Liver (tissue), 3 donors: Measurements from ENCODE around the gene FOXRED2.

Experiments
- ATF3 ChIP-seq: IDR thresholded peaks from 2 replicates; pipeline ENCODE4 v1.6.1; 2016; ENCODE audit warnings: antibody characterized with exemption
- CTCF ChIP-seq: fragments of 150-350 bp; IDR thresholded peaks from 2 replicates; pipeline ENCODE4 v1.5.1; 2017; ENCODE audit warnings: improper control_type of control experiment, low read depth, low read length; ENCODE audit not compliant: missing input control
- EGR1 ChIP-seq, 2 donors: IDR thresholded peaks; 2 replicates each; pipeline ENCODE4 v1.6.1; 2016 to 2018; ENCODE audit warnings: antibody characterized with exemption in 2 of 2, low read depth in 2 of 2
- HNF4G ChIP-seq: IDR thresholded peaks from 2 replicates; pipeline ENCODE4 v1.6.1; 2016; ENCODE audit warnings: antibody characterized with exemption
- MAX ChIP-seq: IDR thresholded peaks from 2 replicates; pipeline ENCODE4 v1.6.1; 2016; ENCODE audit warnings: antibody characterized with exemption
- RAD21 ChIP-seq, 2 donors: IDR thresholded peaks; 2 replicates each; pipeline ENCODE4 v1.6.1; 2016; ENCODE audit warnings: antibody characterized with exemption in 2 of 2, mild to moderate bottlenecking in 2 of 2
- REST ChIP-seq: IDR thresholded peaks from 2 replicates; pipeline ENCODE4 v1.6.1; 2016; ENCODE audit warnings: antibody characterized with exemption, mild to moderate bottlenecking
- TAF1 ChIP-seq: conservative IDR thresholded peaks from 2 replicates; pipeline ENCODE4 v1.6.1; 2016; ENCODE audit warnings: antibody characterized with exemption, mild to moderate bottlenecking
- ZBTB33 ChIP-seq: IDR thresholded peaks from 2 replicates; pipeline ENCODE4 v1.6.1; 2016; ENCODE audit warnings: antibody characterized with exemption
- donor health status: healthy.
- donor health status: healthy.

GRCh38 chr22:36514766-36515165 is 7.9 kb upstream of the FOXRED2 start:
- no peak for TF ChIP-seq CTCF
- no peak for TF ChIP-seq REST
- no peak for TF ChIP-seq TAF1
- TF ChIP-seq HNF4G, result no peak
- TF ChIP-seq RAD21 (IDR thresholded peaks at IDR 0.05), result no peak
- no peak for TF ChIP-seq ATF3
- no peak for TF ChIP-seq ZBTB33
- no peak for TF ChIP-seq EGR1 (IDR thresholded peaks at IDR 0.05; ENCODE audit: low read depth in 2 of 2)
- no peak for TF ChIP-seq MAX
